IMR-90 (cell line): ENCODE measurements around the gene ASB13. TPM values are rescaled to one million over a fixed set of nuclear protein-coding genes. Genes with fewer than 3 reads are reported as not detected.

Experiments
- ATAC-seq: fragments of 200-7000 bp; cut with Tn5 transposase; 2 replicates; pipeline ENCODE4 v1.9.1; 2020; ENCODE audit warnings: low read depth, mild to moderate bottlenecking, moderate library complexity
- BruUV-seq: library from RNA; stranded (reverse); fragments of 400-500 nt; replicated peaks from 2 replicates; lab custom pipeline; 2021; lab: Mats Ljungman, UMichigan
- CTCF ChIA-PET: fragments of 300-600 bp; formaldehyde crosslinking; extraction: SDS; loops from one replicate; lab custom pipeline; 2021; ENCODE audit warnings: antibody characterized with exemption; lab: Yijun Ruan, JAX
- POLR2A ChIA-PET: fragments of 300-600 bp; sonication (Branson Sonifier 250); formaldehyde crosslinking; loops from one replicate; lab custom pipeline; 2022; ENCODE audit warnings: antibody characterized with exemption; ENCODE audit not compliant: unreplicated experiment; lab: Charles Lee
- DNase-seq: peaks from one replicate; pipeline ENCODE4 v3.0.0; 2013
- H2AFZ ChIP-seq: replicated peaks from 2 replicates; pipeline ENCODE3; 2013; ENCODE audit warnings: low read length, mild to moderate bottlenecking; ENCODE audit not compliant: poor library complexity
- H2AK5ac ChIP-seq: 2 replicates; pipeline ENCODE4 v1.6.1; 2013; ENCODE audit warnings: low read depth, low read length, inconsistent platforms
- H2AK9ac ChIP-seq: replicated peaks from 2 replicates; pipeline ENCODE3; 2013; ENCODE audit warnings: mild to moderate bottlenecking, low read depth, low read length, moderate library complexity; ENCODE audit not compliant: poor library complexity
- H2BK120ac ChIP-seq: 2 replicates; pipeline ENCODE4 v1.6.1; 2013; ENCODE audit warnings: low read depth, low read length, inconsistent platforms
- H2BK15ac ChIP-seq: 3 replicates; pipeline ENCODE4 v1.6.1; 2013; ENCODE audit warnings: low read depth, low read length, inconsistent platforms
- H2BK20ac ChIP-seq: 2 replicates; pipeline ENCODE4 v1.6.1; 2013; ENCODE audit warnings: low read depth, mild to moderate bottlenecking, inconsistent platforms, low read length, moderate library complexity
- H2BK5ac ChIP-seq: 2 replicates; pipeline ENCODE4 v1.6.1; 2013; ENCODE audit warnings: mild to moderate bottlenecking, low read depth, low read length, inconsistent platforms; ENCODE audit not compliant: poor library complexity, severe bottlenecking
- H3K14ac ChIP-seq: replicated peaks from 2 replicates; pipeline ENCODE4 v1.6.1; 2013; ENCODE audit warnings: low read depth, low read length, inconsistent platforms
- H3K18ac ChIP-seq: 2 replicates; pipeline ENCODE4 v1.6.1; 2013; ENCODE audit warnings: low read depth, low read length, control low read depth
- H3K23ac ChIP-seq: 2 replicates; pipeline ENCODE4 v1.6.1; 2013; ENCODE audit warnings: low read depth, low read length, inconsistent platforms
- H3K27ac ChIP-seq: 2 replicates; pipeline ENCODE4 v1.5.1; 2013; ENCODE audit warnings: mild to moderate bottlenecking, control low read depth, low read length; ENCODE audit not compliant: insufficient read depth
- H3K27me3 ChIP-seq: 2 replicates; pipeline ENCODE4 v1.6.1; 2013; ENCODE audit warnings: low read length; ENCODE audit not compliant: control insufficient read depth, insufficient read depth
- H3K36me3 ChIP-seq: 2 replicates; pipeline ENCODE4 v1.6.1; 2013; ENCODE audit warnings: low read length, mixed read lengths; ENCODE audit not compliant: control insufficient read depth, insufficient read depth
- H3K4ac ChIP-seq: 2 replicates; pipeline ENCODE4 v1.6.1; 2013; ENCODE audit warnings: low read depth, low read length, inconsistent platforms
- H3K4me1 ChIP-seq: 2 replicates; pipeline ENCODE4 v1.6.1; 2013; ENCODE audit warnings: low read length, mixed read lengths; ENCODE audit not compliant: control insufficient read depth, insufficient read depth
- H3K4me2 ChIP-seq: 2 replicates; pipeline ENCODE4 v1.6.1; 2013; ENCODE audit warnings: low read depth, mild to moderate bottlenecking, control low read depth, low read length, moderate library complexity
- H3K4me3 ChIP-seq: 2 replicates; pipeline ENCODE4 v1.5.1; 2013; ENCODE audit warnings: low read depth, mild to moderate bottlenecking, control low read depth, low read length, moderate library complexity; ENCODE audit not compliant: insufficient read depth
- H3K56ac ChIP-seq: 2 replicates; pipeline ENCODE4 v1.6.1; 2013; ENCODE audit warnings: low read length, inconsistent platforms; ENCODE audit not compliant: insufficient read depth; ENCODE audit errors: extremely low read depth
- H3K79me1 ChIP-seq, 2 experiments: 2 replicates each; pipeline ENCODE4 v1.6.1; 2013; ENCODE audit warnings: low read length in 2 of 2, inconsistent platforms in 1 of 2, low read depth in 1 of 2
- H3K9ac ChIP-seq: 2 replicates; pipeline ENCODE4 v1.6.1; 2013; ENCODE audit warnings: low read depth, low read length, control low read depth
- H3K9me1 ChIP-seq: 2 replicates; pipeline ENCODE4 v1.6.1; 2013; ENCODE audit warnings: low read length, inconsistent platforms; ENCODE audit not compliant: insufficient read depth
- H3K9me3 ChIP-seq: 2 replicates; pipeline ENCODE4 v1.6.1; 2013; ENCODE audit warnings: low read length; ENCODE audit not compliant: control insufficient read depth, insufficient read depth
- H4K20me1 ChIP-seq: 2 replicates; pipeline ENCODE4 v1.6.1; 2013; ENCODE audit warnings: low read length, inconsistent platforms; ENCODE audit not compliant: insufficient read depth
- H4K5ac ChIP-seq: 2 replicates; pipeline ENCODE4 v1.6.1; 2013; ENCODE audit warnings: mild to moderate bottlenecking, low read depth, low read length, control low read depth
- H4K8ac ChIP-seq, 2 experiments: 2 replicates each; pipeline ENCODE4 v1.6.1; 2013; ENCODE audit warnings: low read depth in 2 of 2, low read length in 2 of 2, control low read depth in 1 of 2, inconsistent platforms in 1 of 2
- H4K91ac ChIP-seq: 2 replicates; pipeline ENCODE4 v1.6.1; 2013; ENCODE audit warnings: low read depth, low read length, inconsistent platforms; ENCODE audit not compliant: insufficient read depth
- FOS ChIP-seq: fragments of 150-350 bp; IDR thresholded peaks from 2 replicates; pipeline ENCODE4 v1.6.1; 2016; ENCODE audit warnings: low read depth, low read length
- MAZ ChIP-seq: IDR thresholded peaks from 2 replicates; pipeline ENCODE4 v1.6.1; 2012; ENCODE audit warnings: low read depth, mild to moderate bottlenecking, low read length, improper control_type of control experiment, moderate library complexity, borderline replicate concordance
- MXI1 ChIP-seq: IDR thresholded peaks from 2 replicates; pipeline ENCODE4 v1.6.1; 2012; ENCODE audit warnings: low read depth, mild to moderate bottlenecking, low read length, moderate library complexity, borderline replicate concordance
- NFE2L2 ChIP-seq: fragments of 150-350 bp; IDR thresholded peaks from 2 replicates; pipeline ENCODE4 v1.6.1; 2016; ENCODE audit warnings: low read depth, mild to moderate bottlenecking, low read length
- POLR2A ChIP-seq: IDR thresholded peaks from 2 replicates; pipeline ENCODE4 v1.6.1; 2012; ENCODE audit warnings: mild to moderate bottlenecking, low read depth, low read length
- RAD21 ChIP-seq: IDR thresholded peaks from 2 replicates; pipeline ENCODE4 v1.6.1; 2012; ENCODE audit warnings: low read length, improper control_type of control experiment
- RCOR1 ChIP-seq: IDR thresholded peaks from 2 replicates; pipeline ENCODE4 v1.6.1; 2012; ENCODE audit warnings: mild to moderate bottlenecking, low read length, improper control_type of control experiment; ENCODE audit not compliant: insufficient replicate concordance
- SMC3 ChIP-seq: fragments of 150-350 bp; IDR thresholded peaks from 2 replicates; pipeline ENCODE4 v1.6.1; 2016; ENCODE audit warnings: low read depth, mild to moderate bottlenecking, antibody characterized with exemption, low read length, moderate library complexity
- WGBS, 2 experiments: methylation state at CpG; one replicate each; pipeline versions ENCODE4 v1.1.5 to v1.1.7; 2013; ENCODE audit warnings: missing lambda C conversion rate in 2 of 2; ENCODE audit not compliant: insufficient read length in 1 of 2; ENCODE audit errors: extremely low coverage in 2 of 2; 5-methylcytosine and 5-hydroxymethylcytosine counted together
- dilution Hi-C: fragments of 300-500 bp; cut with HindIII; formaldehyde crosslinking; loops from one replicate; pipeline ENCODE4 v1.14.3; 2018; ENCODE audit warnings: low sequenced_read_pairs; ENCODE audit not compliant: unreplicated experiment
- in situ Hi-C: fragments of 300-500 bp; cut with MboI; formaldehyde crosslinking; loops from 3 replicates; pipeline ENCODE4 v1.14.3; 2019; ENCODE audit warnings: low sequenced_read_pairs, inconsistent platforms, mixed read lengths
- intact Hi-C: fragments of 100-400 bp; cut with micrococcal nuclease; formaldehyde crosslinking; loops from 2 replicates; pipeline ENCODE4 v1.10.0; 2022
- polyA plus RNA-seq, 3 experiments: library from polyadenylated mRNA; depleted of rRNA; stranded (reverse); fragments of >200 nt; gene quantifications; 2 replicates each; pipeline ENCODE4 v1.2.3, GENCODE V29; 2012; ENCODE audit warnings: low replicate concordance in 1 of 3
- total RNA-seq: library from RNA; depleted of rRNA; stranded (reverse); fragments of >200 nt; gene quantifications from 2 replicates; pipeline ENCODE4 v1.2.3, GENCODE V29; 2012
- TF ChIP-seq, protein P1 (sequence below): fragments of 150-350 bp; IDR thresholded peaks from 2 replicates; pipeline ENCODE4 v1.6.1; 2016; ENCODE audit warnings: low read depth, mild to moderate bottlenecking, low read length, moderate library complexity, borderline replicate concordance

The ASB13 gene
- total and polyA plus RNA-seq, 2 of the 4 experiments (the other 2 are of a cell fraction): 4.6 to 6.3 TPM

DNA sequence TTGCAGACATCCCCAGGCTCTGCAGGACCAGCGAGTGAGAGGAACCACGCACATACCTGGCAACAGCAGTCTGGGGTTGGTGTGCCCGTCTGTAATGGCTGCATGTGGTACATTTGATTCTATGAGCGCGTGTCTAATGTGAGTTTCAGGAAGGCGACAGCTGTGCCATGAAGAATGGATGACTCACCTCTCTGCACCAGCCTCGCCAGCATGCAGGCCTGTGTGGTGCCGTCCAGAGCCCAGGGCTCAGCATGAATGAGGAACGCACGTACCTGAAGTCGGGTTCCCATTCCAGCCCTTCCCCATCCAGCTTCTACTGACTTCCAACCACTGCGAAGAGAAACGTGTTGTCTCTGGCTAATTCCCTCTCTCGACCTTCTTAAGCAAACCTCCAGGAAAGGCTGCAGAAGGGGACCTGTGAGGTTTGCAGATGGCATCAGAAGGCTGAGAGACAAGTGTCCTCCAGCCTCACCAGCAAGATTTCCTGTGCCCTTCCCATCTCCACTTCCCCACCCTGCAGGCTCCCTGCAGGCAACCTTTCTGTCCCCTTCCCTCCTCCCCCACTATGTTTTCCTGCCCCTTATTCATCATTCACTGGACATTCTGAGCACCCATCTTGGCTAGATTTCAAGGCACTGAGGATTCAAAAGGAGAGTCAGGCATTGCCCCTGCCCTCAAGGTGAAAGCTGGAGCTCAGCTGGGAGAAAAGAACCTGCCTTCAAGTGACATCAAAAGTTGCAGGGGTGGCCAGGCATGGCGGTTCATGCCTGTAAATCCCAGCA, 54.3 kb downstream of the ASB13 start:
- 83% methylated on average over 8 of the region's 15 CpGs; no CpG with 5 or more reads in 1 of the 2 experiments for WGBS, 2 experiments
- Histone ChIP-seq H3K56ac (no peak overlapping the region), H3K18ac (no peak overlapping the region), H3K4me3 (no peak overlapping the region), H4K5ac (no peak overlapping the region), H3K9me3 (no peaks in the 10 kb centered on the region), H2BK15ac (no peak overlapping the region), H3K4me2 (no peak overlapping the region), H2AK5ac (0 out of 2 replicates have a peak overlapping the region, but pooled peaks have one; percentile 25), H2AK9ac (no peak overlapping the region), H4K20me1 (no peaks in the 10 kb centered on the region), H2BK120ac (no peak overlapping the region), H2BK5ac (no peak overlapping the region), H3K9ac (no peak overlapping the region), H3K9me1 (peaks cover 5% of the 10 kb centered on the region; the same call in 1 of the 2 replicates), H4K8ac (no peak overlapping the region), H3K27ac (no peak overlapping the region), H2AFZ (no peak overlapping the region), H3K36me3 (no peaks in the 10 kb centered on the region), H3K4ac (no peak overlapping the region), H3K14ac (no peak overlapping the region), H3K4me1 (peaks cover 10% of the 10 kb centered on the region), H2BK20ac (no peak overlapping the region), H3K79me1 (no peaks in the 10 kb centered on the region), H3K27me3 (no peaks in the 10 kb centered on the region; the same call in 1 of the 2 replicates), H3K23ac (no peak overlapping the region), H4K91ac (no peak overlapping the region)
- DNase-seq (no peak), ATAC-seq (no peak)
- BruUV-seq: no TSS peak
- intact Hi-C loops: no loop called here
- CTCF ChIA-PET: interaction anchor here (1.5 kb wide), 1 partner anchor 11 kb away, joined by 3 read pairs; no protein-coding TSS in a partner anchor
- no peak for TF ChIP-seq MXI1
- TF ChIP-seq POLR2A: no peak
- TF ChIP-seq MAZ: no peak
- no peak for TF ChIP-seq FOS
- no peak for TF ChIP-seq RCOR1
- TF ChIP-seq NFE2L2: no peak
- TF ChIP-seq, protein P1, sequence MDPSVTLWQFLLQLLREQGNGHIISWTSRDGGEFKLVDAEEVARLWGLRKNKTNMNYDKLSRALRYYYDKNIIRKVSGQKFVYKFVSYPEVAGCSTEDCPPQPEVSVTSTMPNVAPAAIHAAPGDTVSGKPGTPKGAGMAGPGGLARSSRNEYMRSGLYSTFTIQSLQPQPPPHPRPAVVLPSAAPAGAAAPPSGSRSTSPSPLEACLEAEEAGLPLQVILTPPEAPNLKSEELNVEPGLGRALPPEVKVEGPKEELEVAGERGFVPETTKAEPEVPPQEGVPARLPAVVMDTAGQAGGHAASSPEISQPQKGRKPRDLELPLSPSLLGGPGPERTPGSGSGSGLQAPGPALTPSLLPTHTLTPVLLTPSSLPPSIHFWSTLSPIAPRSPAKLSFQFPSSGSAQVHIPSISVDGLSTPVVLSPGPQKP: no peak
- no peak for TF ChIP-seq SMC3
- no peak for TF ChIP-seq RAD21
- in situ Hi-C loops: loop anchor here (25.0 kb wide), 1 partner anchor 775 kb away; the partner anchor contains the start of gene AKR1E2
- dilution Hi-C loops: no loop called here
- POLR2A ChIA-PET: no interaction called here
